ENCODE results near the gene CNIH3. TPM values are rescaled to one million over a fixed set of nuclear protein-coding genes. Genes with fewer than 3 reads are reported as not detected.

CNIH3 gene
- total and polyA plus RNA-seq, 10 of the 15 experiments (the other 5 are each of a cell fraction or from before 2014, with no cell fraction given): 0.77 to 5.8 (median 1.8) TPM

GRCh38 chr1:224626042-224626441 lies 9.9 kb downstream of the CNIH3 start:
- Histone ChIP-seq H3K36me3 (ENCODE audit: control insufficient read depth in 2 of 2, insufficient read depth in 2 of 2, low read length in 1 of 2) (no peaks in the 10 kb centered on the region), H3K27me3 (replicated peaks in 1 of 2; ENCODE audit: control insufficient read depth in 2 of 2, insufficient read depth in 2 of 2, low read length in 1 of 2) (no peaks in the 10 kb centered on the region; a peak in 2 of 4 replicates), H3K4me2 (ENCODE audit: control insufficient read depth, insufficient read depth) (no peak overlapping the region), H3K9ac (ENCODE audit: control insufficient read depth, insufficient read depth, low read length) (no peak overlapping the region), H3K27ac (ENCODE audit: control insufficient read depth, insufficient read depth) (no peak overlapping the region), H3K9me3 (replicated peaks; ENCODE audit: control insufficient read depth, insufficient read depth, low read length) (no peaks in the 10 kb centered on the region), H3K4me3 (no peak overlapping the region), H2AFZ (ENCODE audit: control insufficient read depth, low read depth, low read length) (no peak overlapping the region), H3K79me2 (ENCODE audit: control insufficient read depth, insufficient read depth, low read length) (no peaks in the 10 kb centered on the region), H3K4me1 (ENCODE audit: control insufficient read depth, insufficient read depth, low read length) (no peaks in the 10 kb centered on the region), H4K20me1 (ENCODE audit: control insufficient read depth, insufficient read depth) (no peaks in the 10 kb centered on the region)
- FAIRE-seq: no peak
- DNase-seq (ENCODE audit: low read depth, low spot score): no peak
- CTCF ChIA-PET: no interaction called here
- intact Hi-C loops (cut with micrococcal nuclease; ENCODE audit: unreplicated experiment): no loop called here
- no TSS peak for BruUV-seq (replicated peaks)
- SMC1A ChIA-PET (ENCODE audit: uncharacterized antibody, unreplicated experiment): interaction anchor here (1.0 to 1.1 kb wide), 2 partner anchors 33 to 268 kb away, joined by 3 read pairs; no protein-coding TSS in a partner anchor
- POLR2A ChIA-PET: no interaction called here
- 14% methylated on average over 1 of the region's 1 CpG for WGBS (ENCODE audit: insufficient coverage, insufficient replicate concordance, low lambda C conversion rate, missing lambda C conversion rate)
- no peak for ATAC-seq
- in situ Hi-C loops (cut with MboI): no loop called here
- RAD21 ChIA-PET (ENCODE audit: unreplicated experiment): no interaction called here
- no peak for TF ChIP-seq SMAD1 (IDR thresholded peaks at IDR 0.05; ENCODE audit: low read depth, partially characterized antibody)
- TF ChIP-seq ATF2 (IDR thresholded peaks at IDR 0.05; ENCODE audit: low read length): no peak
- TF ChIP-seq ZNF592 (IDR thresholded peaks at IDR 0.05): no peak
- TF ChIP-seq NFYB (IDR thresholded peaks at IDR 0.05; ENCODE audit: insufficient read depth, low read depth, low read length): no peak
- no peak for TF ChIP-seq SIX5 (IDR thresholded peaks at IDR 0.05; ENCODE audit: low read depth, low read length, severe bottlenecking)
- no peak for TF ChIP-seq ZNF687 (IDR thresholded peaks at IDR 0.05)
- TF ChIP-seq NR2F1 (conservative IDR thresholded peaks at IDR 0.05): no peak
- no peak for TF ChIP-seq YBX1 (IDR thresholded peaks at IDR 0.05)
- no peak for TF ChIP-seq RELB (IDR thresholded peaks at IDR 0.05; ENCODE audit: low read depth)
- no peak for TF ChIP-seq CHD2 (IDR thresholded peaks at IDR 0.05; ENCODE audit: borderline replicate concordance, low read depth, low read length)
- TF ChIP-seq RCOR1 (conservative IDR thresholded peaks at IDR 0.05; ENCODE audit: low read depth, low read length): no peak
- TF ChIP-seq SRF (IDR thresholded peaks at IDR 0.05; ENCODE audit: low read depth in 2 of 2, low read length in 2 of 2): no peak

Data from GM12878 (cell line).